Measurements from ENCODE around the gene SLC2A6. TPM values are rescaled to one million over a fixed set of nuclear protein-coding genes. Genes with fewer than 3 reads are reported as not detected.
A peak's percentile ranks its signal among the peaks of the same experiment; 100 is the strongest.

The SLC2A6 gene
- total and polyA plus RNA-seq, 8 donors, result 1.9 to 22.4 (median 2.9) TPM

- ATAC-seq, result no peak
- H3K27ac ChIP-seq, result no peak overlapping the region
- intact Hi-C loops (cut with DNase I), result no loop called here
Observed at GRCh38 chr9:133464638-133465037, 14.3 kb downstream of the SLC2A6 start.

DNA sequence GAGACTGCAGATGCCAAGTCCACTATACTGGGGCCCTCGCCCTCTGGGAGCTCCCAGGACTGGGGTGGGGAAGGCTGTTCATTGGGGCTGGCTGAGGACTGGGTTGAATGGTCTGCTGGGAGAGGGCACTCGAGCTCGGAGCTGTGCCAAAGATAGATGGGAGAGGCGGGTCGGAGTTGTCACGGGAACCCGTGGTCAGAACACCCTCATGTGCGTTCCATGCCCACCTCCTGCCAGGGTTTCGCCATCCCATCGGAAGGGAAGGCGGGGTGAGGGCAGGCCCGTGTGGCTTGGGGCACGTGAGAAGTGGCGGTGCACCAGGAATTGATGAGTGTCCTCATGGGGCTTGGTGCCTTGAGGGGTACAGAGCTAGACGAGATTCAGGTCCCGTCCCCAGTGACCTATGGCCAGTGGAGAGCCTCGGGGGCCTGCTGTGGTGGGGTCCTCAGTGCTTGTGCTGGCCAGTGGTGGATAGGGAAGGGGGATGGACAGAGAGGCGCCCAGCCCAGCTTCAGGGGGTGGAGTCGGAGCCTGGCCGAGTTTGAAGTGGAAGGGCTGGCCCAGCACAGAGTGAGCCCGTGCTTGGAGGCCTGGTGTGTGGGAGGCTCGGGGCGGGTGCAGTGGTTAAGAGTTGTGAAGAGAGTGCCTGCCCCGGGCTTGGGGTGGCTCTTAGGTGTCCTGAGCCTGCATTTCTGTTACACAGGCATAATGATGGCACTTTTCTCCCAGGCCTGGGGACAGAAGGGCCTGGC is 14.9 kb downstream of the SLC2A6 start:
- TF ChIP-seq CTCF (IDR thresholded peaks at IDR 0.05), result no peak
- Histone ChIP-seq H3K27ac (no peak overlapping the region), H3K9me3 (no peaks in the 10 kb centered on the region), H3K27me3 (no peaks in the 10 kb centered on the region), H3K4me3 (no peak overlapping the region), H3K36me3 (peaks cover 0 to 13% of the 10 kb centered on the region in 2 donors), H3K4me1 (peaks cover 10 to 22% of the 10 kb centered on the region in 2 donors)
- intact Hi-C loops (cut with DNase I), result no loop called here
- ATAC-seq, result peak; percentile 60
- peak in 2 of 4 donors; percentile 80 to 86 for DNase-seq

More at GRCh38 chr9:133464638-133465037, 14.3 kb downstream of the SLC2A6 start:
- Histone ChIP-seq H3K4me1 (peaks cover 8 to 17% of the 10 kb centered on the region in 2 donors), H3K9me3 (no peaks in the 10 kb centered on the region), H3K27me3 (no peaks in the 10 kb centered on the region), H3K4me3 (no peak overlapping the region), H3K36me3 (peaks cover 0 to 14% of the 10 kb centered on the region in 2 donors)
- DNase-seq, result no peak
- no peak for TF ChIP-seq CTCF (IDR thresholded peaks at IDR 0.05)

- intact Hi-C loops (cut with DNase I), result no loop called here
- Histone ChIP-seq H3K4me1 (peaks cover 11 to 27% of the 10 kb centered on the region in 2 donors), H3K36me3 (peaks cover 0 to 6% of the 10 kb centered on the region in 2 donors), H3K27me3 (no peaks in the 10 kb centered on the region), H3K4me3 (no peak overlapping the region), H3K9me3 (no peaks in the 10 kb centered on the region), H3K27ac (no peak overlapping the region)
- TF ChIP-seq CTCF (IDR thresholded peaks at IDR 0.05), result no peak
- DNase-seq (peak in 1 of 4 donors; percentile 80), ATAC-seq (no peak)
Observed at GRCh38 chr9:133463234-133463863, 15.6 kb downstream of the SLC2A6 start.

DNA sequence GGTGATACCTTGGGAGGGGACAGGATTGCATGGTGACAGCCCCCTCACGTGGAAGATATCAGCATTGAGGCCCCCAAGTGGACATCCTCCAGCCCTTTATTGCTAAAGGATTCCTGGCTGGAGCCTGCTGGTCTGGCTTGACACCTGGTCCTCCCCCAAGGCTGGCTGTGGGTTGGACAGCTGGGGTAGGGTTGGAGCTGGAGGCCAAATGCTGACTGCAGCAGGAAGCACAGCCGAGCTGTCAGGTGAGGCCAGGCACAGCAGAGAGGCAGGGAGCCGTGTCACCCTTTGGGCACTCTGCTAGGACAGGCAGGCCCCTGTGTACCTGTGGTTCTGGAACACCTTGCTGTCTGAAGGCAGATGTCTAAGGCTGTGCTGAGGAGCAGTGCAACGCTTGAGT is 16.9 kb downstream of the SLC2A6 start:
- no peaks in the 10 kb centered on the region for H3K9me3 ChIP-seq
- H3K4me3 ChIP-seq, result no peak overlapping the region
- no peaks in the 10 kb centered on the region for H3K27me3 ChIP-seq
- ATAC-seq (no peak), DNase-seq (no peak)
- H3K4me1 ChIP-seq, result peaks cover 11 to 27% of the 10 kb centered on the region in 2 donors
- H3K36me3 ChIP-seq, result peaks cover 0 to 4% of the 10 kb centered on the region in 2 donors
- intact Hi-C loops (cut with DNase I), result no loop called here
- TF ChIP-seq CTCF (IDR thresholded peaks at IDR 0.05), result no peak
- no peak overlapping the region for H3K27ac ChIP-seq
